Left lung (tissue), 10 donors: ENCODE results near the gene DAB2IP. TPM values are rescaled to one million over a fixed set of nuclear protein-coding genes. Genes with fewer than 3 reads are reported as not detected.

Experiments
- ATAC-seq: fragments of 200-7000 bp; cut with Tn5 transposase; one replicate; pipeline ENCODE4 v1.9.1; 2020; ENCODE audit warnings: moderate library complexity
- DNase-seq, 4 donors: peaks; one replicate each; pipeline ENCODE4 v3.0.0-alpha.2; 2013 to 2020
- H3K27ac ChIP-seq, 2 donors: fragments of 200-600 bp; sonication (generic) in 1 of 2; one replicate each; pipeline versions ENCODE4 v1.5.0 to v1.8.0; 2020 to 2021
- H3K27me3 ChIP-seq, 2 donors: fragments of 200-600 bp; sonication (generic) in 1 of 2; one replicate each; pipeline versions ENCODE4 v1.5.0 to v1.8.0; 2020 to 2021
- H3K36me3 ChIP-seq, 2 donors: fragments of 200-600 bp; sonication (generic) in 1 of 2; one replicate each; pipeline versions ENCODE4 v1.5.0 to v1.8.0; 2020 to 2021
- H3K4me1 ChIP-seq, 2 donors: fragments of 200-600 bp; one replicate each; pipeline ENCODE4 v1.8.0; 2021
- H3K4me3 ChIP-seq, 2 donors: fragments of 200-600 bp; sonication (generic) in 1 of 2; one replicate each; pipeline versions ENCODE4 v1.5.0 to v1.8.0; 2020 to 2021; ENCODE audit warnings: mild to moderate bottlenecking in 1 of 2
- H3K9me3 ChIP-seq, 2 donors: fragments of 200-600 bp; sonication (generic) in 1 of 2; one replicate each; pipeline versions ENCODE4 v1.5.0 to v1.8.0; 2020 to 2021
- intact Hi-C, 2 donors: fragments of 100-400 bp; cut with DNase I; formaldehyde crosslinking; loops; one replicate each; pipeline versions ENCODE4 v1.11.2 to v1.14.2; 2022
- polyA plus RNA-seq, 6 donors: library from polyadenylated mRNA; unstranded; fragments of 120-200 nt; gene quantifications; one replicate each; pipeline ENCODE4 v1.2.1, GENCODE V29; 2013; ENCODE audit not compliant: insufficient read length in 6 of 6
- total RNA-seq, 2 donors: library from RNA; stranded (reverse); fragmentation: NEBNext Ultra II Directional; extraction: Animal tissue kit (Norgen Biotek cat#: 25700); gene quantifications; one replicate each; pipeline ENCODE4 v1.2.1, GENCODE V29; 2021
- TF ChIP-seq, protein P1 (sequence below), 2 donors: fragments of 200-600 bp; sonication (generic) in 1 of 2; IDR thresholded peaks; one replicate each; pipeline versions ENCODE4 v1.5.0 to v1.8.0; 2021; ENCODE audit warnings: antibody characterized with exemption in 2 of 2
- donor health status: DM: no; HTN: yes; CAD: no.
- donor health status: DM: no; HTN: no; CAD: no.

The DAB2IP gene
- total and polyA plus RNA-seq, 8 donors = 25.0 to 53.4 (median 34.6) TPM

DNA sequence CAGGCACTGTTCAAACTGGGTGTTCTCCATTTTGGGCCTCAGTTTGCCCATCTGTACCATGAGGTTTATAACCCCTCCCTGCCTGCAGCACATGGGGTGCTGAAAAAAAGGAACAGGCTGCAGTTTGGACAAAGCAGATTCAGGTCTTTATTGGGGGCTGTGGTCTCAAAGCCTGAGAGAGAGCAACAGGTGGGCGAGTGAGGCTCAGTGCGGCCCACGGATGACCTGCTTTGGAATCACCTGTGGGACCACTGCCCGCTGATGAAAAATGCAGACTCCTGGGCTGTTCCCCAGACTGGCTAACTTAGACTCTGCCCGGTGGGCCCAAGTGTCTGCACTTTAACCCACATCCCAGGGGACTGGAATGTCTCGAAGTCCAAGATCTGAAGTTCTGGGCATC lies 11.8 kb upstream of the DAB2IP start:
- no peaks in the 10 kb centered on the region for H3K27me3 ChIP-seq
- ATAC-seq = no peak
- no peak overlapping the region for H3K4me3 ChIP-seq
- H3K27ac ChIP-seq = no peak overlapping the region
- intact Hi-C loops = no loop called here
- DNase-seq = peak in 1 of 4 donors; percentile 28
- H3K36me3 ChIP-seq = no peaks in the 10 kb centered on the region
- no peaks in the 10 kb centered on the region for H3K9me3 ChIP-seq
- TF ChIP-seq, protein P1, sequence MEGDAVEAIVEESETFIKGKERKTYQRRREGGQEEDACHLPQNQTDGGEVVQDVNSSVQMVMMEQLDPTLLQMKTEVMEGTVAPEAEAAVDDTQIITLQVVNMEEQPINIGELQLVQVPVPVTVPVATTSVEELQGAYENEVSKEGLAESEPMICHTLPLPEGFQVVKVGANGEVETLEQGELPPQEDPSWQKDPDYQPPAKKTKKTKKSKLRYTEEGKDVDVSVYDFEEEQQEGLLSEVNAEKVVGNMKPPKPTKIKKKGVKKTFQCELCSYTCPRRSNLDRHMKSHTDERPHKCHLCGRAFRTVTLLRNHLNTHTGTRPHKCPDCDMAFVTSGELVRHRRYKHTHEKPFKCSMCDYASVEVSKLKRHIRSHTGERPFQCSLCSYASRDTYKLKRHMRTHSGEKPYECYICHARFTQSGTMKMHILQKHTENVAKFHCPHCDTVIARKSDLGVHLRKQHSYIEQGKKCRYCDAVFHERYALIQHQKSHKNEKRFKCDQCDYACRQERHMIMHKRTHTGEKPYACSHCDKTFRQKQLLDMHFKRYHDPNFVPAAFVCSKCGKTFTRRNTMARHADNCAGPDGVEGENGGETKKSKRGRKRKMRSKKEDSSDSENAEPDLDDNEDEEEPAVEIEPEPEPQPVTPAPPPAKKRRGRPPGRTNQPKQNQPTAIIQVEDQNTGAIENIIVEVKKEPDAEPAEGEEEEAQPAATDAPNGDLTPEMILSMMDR (IDR thresholded peaks at IDR 0.05) = no peak
- H3K4me1 ChIP-seq = peaks cover 8% of the 10 kb centered on the region in 2 donors

DNA sequence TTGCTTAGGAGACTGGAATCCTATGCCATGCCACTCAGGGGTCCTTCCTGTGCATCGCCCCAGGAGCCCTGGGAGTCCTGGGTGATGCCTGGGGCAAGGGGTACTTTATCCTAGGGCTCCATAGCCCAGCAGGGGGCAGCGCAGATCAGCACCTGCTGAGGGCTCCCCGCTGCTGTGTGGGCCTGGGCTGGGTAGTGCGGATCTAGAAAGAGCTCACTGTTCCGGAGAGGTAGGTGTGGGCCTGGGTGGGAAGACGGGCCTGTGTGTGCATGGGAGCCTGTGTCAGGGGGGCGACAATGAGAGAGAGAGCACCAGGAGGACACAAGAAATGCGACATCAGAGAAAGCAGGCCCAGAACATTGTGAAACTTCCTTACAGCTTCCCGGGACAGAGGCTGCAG lies 11.4 kb upstream of the DAB2IP start:
- TF ChIP-seq, protein P1 (IDR thresholded peaks at IDR 0.05) = peak; percentile 29 to 55
- DNase-seq = peak in 1 of 4 donors; percentile 79
- H3K36me3 ChIP-seq = no peaks in the 10 kb centered on the region
- H3K9me3 ChIP-seq = no peaks in the 10 kb centered on the region
- intact Hi-C loops = no loop called here
- no peak overlapping the region for H3K27ac ChIP-seq
- ATAC-seq = peak; percentile 80
- no peak overlapping the region for H3K4me3 ChIP-seq
- no peaks in the 10 kb centered on the region for H3K27me3 ChIP-seq
- peaks cover 7 to 8% of the 10 kb centered on the region in 2 donors for H3K4me1 ChIP-seq

DNA sequence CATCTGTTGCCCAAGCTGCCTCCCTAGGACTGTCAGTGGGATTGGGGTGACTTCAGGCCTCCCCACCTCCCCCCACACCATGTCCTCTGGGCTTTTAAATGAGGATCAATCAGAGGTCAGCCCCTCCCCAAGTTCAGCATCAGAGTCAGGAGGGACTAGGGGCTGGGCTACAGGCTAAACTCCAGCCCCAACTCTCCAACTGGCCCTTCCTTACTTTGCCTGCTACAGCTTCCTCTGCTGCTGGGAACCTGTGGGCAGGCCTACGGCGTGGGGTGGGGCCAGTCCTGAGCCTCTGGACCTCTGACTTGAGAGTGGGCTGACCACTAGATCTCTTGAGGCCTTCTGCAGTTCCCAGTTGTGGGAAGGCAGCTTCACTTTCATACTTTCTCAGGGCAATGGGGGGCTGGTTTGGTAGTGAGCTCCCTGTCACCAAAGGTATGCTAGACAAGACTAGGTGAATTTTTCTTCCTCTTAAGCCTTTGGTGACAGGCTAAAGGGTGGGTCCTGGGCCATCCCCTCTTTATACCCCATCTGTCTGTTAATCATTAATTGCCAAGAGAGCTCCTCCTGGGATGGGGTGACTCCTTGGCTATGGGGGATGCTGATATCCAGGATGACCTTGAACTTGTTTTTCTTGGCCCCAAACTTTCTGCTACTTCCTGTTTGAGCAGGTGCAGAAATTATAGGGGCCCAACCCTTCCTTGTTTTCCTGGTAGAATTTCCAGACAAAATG lies 10.8 kb upstream of the DAB2IP start:
- H3K36me3 ChIP-seq = no peaks in the 10 kb centered on the region
- DNase-seq (peak in 1 of 4 donors; percentile 50), ATAC-seq (no peak)
- no peaks in the 10 kb centered on the region for H3K27me3 ChIP-seq
- TF ChIP-seq, protein P1 (IDR thresholded peaks at IDR 0.05) = no peak
- intact Hi-C loops = no loop called here
- H3K4me3 ChIP-seq = no peak overlapping the region
- peaks cover 8 to 12% of the 10 kb centered on the region in 2 donors for H3K4me1 ChIP-seq
- H3K9me3 ChIP-seq = no peaks in the 10 kb centered on the region
- H3K27ac ChIP-seq = no peak overlapping the region

DNA sequence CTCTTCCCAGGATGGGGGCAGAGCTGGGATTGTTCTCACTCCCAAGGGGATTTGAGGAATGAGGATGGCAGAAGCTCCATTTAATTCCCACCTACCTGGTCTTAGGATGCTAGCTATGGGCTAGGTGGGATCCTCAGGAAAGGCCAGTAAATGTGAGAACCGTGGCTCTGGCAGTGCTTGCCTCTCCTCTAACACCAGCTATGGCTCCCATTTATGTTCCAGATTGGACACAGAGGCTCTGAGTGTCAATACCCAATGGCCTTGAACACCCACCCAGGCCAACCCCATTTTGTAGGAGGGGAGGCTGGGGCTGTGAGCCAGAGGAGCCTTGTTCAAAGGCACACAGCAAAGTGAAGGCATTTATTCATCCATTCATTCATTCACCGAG lies 10.2 kb upstream of the DAB2IP start:
- TF ChIP-seq, protein P1 (IDR thresholded peaks at IDR 0.05) = no peak
- intact Hi-C loops = no loop called here
- H3K9me3 ChIP-seq = no peaks in the 10 kb centered on the region
- H3K27ac ChIP-seq = no peak overlapping the region
- no peaks in the 10 kb centered on the region for H3K36me3 ChIP-seq
- peaks cover 5 to 8% of the 10 kb centered on the region in 2 donors for H3K4me1 ChIP-seq
- H3K4me3 ChIP-seq = no peak overlapping the region
- ATAC-seq = no peak
- no peaks in the 10 kb centered on the region for H3K27me3 ChIP-seq
- peak in 1 of 4 donors; percentile 4 for DNase-seq

DNA sequence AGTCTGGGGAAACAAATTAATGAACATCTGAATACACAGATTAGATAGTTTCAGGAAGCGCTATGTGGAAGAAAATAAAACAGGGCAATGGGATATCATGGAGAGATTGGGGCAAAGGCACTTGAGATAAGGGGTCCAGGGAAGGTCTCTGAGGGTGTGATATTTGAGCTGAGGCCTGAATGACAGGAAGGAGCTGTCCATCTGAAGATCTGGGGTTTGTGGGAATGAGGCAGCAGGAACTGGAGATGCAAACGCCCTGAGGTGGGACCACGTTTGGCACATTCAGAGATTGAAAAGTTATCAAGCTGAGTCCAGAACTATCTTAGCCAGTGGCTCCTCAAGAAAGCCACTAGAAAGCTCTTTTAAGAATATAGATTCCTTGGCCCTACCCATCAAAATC lies 8.7 kb upstream of the DAB2IP start:
- no peak overlapping the region for H3K4me3 ChIP-seq
- no peaks in the 10 kb centered on the region for H3K36me3 ChIP-seq
- DNase-seq (no peak), ATAC-seq (no peak)
- TF ChIP-seq, protein P1 (IDR thresholded peaks at IDR 0.05) = no peak
- H3K4me1 ChIP-seq = peaks cover 0 to 6% of the 10 kb centered on the region in 2 donors
- H3K27ac ChIP-seq = no peak overlapping the region
- intact Hi-C loops = no loop called here
- H3K9me3 ChIP-seq = no peaks in the 10 kb centered on the region
- no peaks in the 10 kb centered on the region for H3K27me3 ChIP-seq
